ENCODE measurements around the gene GPS1.

The GPS1 gene

DNA sequence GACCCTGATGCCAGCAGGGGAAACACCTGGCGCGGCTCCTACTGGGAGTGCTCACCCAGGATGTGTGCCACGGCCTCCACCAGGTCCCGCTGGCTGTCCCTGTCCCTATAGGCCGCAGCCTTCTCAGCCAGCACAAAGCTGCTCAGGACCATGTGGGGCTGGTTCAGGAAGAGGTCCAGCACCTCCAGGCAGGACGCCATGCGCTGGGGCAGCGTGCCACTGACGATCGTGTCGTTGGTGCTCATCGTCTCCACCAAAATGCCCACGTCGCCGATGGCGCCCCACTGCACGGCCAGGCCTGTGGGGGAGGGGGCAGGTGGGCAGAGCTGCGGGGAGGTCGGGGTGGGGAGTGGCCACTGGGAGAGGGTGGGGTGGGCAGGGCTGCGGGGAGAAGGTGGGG lies 29.8 kb downstream of the GPS1 start:
- DNase-seq = no peak

DNA sequence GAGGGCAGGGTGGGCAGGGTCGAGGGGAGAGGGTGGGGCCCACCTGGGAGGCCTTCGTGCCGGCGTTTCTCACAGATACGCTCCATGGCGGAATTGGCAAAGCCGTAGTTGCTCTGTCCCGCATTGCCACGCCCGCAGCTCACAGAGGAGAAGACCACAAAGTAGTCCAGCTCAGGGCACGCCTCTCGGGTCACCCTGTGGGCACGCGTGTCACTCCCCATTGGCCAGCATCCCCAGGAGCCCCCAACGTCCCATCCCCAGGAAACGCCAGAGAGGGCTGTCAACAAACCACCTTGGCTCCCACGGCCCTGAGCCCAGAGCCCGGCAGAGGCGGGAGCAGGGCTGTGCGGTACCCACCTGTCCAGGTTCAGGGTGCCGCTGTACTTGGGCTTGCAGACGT lies 30.3 kb downstream of the GPS1 start:
- DNase-seq = no peak

DNA sequence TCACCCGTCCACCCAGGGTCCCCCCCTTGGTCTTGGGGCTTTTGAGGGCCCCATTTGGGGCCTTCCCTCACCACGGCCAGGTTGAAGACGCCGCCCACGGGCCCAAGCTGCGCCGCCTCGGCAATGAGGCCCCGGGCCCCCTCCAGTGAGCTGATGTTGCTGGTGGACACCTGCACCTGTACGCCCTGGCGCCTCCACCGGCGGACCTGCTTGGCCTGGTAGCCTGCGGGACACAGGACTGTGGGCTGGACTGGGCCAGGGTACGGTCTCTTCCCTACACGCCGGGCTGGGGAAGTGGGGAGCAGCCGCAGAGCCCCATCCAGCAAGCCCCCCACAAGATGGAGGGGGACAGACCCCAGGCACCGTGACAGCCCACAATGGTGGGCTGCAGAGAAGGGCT lies 30.8 kb downstream of the GPS1 start:
- no peak for DNase-seq

DNA sequence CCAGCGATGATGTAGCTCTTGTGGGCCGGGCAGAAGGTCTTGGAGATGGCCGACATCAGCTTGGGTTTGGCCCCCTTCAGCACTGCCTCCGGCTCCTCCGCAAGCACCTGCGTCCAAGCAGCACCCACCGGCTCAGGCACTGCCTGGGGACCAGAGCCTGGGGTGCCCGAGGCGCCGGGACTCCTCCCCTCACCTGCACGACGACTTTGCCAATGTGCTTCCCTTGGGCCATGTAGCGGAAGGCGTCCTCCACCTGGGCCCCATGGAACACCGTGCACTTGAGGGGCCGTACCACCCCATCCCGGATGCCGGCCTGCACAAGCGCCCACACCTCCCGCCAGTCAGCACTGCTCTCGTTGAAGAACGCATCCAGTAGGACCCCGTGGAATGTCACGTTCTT lies 31.3 kb downstream of the GPS1 start:
- DNase-seq = no peak

DNA sequence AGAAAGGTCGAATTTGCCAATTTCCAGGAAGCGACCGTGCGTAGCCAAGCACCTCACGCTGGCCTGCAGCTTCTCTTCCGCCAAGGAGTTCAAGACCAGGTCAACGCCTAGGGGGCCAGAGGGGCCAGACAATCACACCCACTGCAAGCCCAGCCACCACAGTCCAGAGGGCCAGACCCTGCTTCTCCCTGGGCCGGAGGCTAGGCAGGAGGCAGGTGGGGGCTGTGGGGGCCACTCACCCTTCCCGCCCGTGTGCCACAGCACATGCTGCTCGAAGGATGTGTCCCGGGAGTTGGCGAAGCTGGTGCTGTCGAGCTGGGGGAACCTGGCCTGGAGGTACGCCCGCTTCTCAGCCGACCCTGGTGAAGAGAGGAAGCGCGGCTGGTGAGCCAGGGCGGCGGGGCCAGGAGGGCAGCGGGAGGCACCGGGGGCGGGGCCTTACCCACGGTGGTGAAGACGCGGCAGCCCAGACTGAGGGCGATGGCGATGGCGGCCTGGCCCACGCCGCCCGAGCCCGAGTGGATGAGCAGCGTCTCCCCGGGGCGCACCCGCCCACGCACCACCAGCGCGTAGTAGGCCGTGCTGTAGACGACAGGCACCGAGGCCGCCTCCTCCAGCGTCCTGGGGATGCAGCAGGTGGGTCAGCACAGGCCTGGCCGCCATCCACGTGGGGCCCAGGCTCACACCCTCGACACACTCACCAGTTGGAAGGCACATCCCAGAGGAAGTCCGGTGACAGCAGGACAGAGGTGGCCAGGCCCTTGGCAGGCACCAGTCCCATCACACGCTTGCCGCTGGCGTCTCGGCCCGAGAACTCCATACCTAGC lies 32.0 kb downstream of the GPS1 start:
- DNase-seq = no peak

DNA sequence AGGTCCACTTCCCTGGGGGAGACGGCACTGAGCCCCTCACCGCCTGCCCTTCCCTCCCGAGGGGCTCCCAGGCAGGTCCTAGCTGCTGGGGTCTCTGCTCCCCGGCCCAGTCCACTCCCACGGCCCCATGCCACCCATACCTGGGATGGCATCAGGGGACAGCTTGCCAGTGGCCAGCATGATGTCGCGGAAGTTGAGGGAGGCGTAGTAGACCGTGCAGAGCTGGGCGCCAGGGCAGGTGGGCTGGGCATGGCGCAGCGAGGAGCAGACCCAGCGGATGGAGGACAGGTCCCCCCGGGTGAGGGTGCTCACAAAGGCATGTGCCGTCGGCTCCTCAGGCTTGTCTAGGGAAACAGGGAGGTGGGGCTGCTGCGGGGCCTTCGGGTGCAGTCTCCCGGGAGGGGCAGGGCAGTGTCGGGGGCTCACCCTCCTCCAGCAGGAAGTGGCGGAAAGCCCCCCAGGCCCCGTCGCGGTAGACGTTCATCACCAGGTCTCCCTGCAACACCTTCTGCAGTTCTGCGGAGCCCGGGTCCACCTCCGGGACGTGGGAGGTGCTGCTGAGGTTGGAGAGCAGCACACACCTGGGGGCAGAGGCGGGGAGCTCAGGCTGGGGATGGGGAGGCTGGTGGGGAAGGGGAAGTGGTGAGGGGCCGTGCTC lies 32.8 kb downstream of the GPS1 start:
- DNase-seq = no peak

DNA sequence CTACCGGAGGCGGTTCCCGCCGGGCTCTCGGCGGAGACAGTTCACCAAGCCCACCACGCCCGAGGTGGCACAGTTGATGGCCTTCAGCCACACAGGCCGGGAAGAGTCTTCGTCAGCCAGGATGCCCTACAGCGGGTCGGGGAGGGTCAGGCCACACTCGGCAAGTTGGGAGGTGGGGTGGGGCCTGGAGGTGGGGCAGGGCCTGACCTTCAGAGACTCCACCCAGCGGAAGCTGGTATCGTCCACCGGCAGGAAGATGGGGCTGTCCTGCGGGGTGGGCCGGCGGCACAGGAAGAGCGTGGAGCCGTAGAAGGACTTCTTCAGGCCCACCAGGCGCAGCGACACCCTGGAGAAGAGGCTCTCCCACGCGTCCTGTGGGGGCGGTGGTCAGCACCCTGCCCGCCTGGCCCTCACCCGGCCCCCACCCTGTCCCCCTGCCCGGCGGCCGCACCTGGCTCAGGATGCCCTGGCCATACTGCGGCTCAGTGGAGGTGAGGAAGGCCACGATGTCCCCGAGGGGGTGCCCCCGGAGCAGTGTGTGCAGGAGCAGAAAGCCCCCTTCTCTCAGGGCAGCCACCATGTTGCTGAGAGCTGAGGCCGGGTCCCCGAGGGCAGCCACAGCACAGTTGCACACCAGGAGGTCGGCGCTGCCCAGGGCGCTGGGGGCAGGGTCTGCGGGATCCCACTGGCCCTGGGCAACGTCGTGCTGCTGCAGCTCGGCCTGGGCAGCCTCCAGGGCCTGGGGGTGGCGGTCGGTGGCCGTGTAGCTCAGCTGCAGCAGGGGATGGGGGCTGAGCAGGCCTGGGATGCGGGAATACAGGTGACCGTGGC lies 33.5 kb downstream of the GPS1 start:
- no peak for DNase-seq

- no peak for DNase-seq
Observed at GRCh38 chr17:82085931-82086764, 34.5 kb downstream of the GPS1 start.

DNA sequence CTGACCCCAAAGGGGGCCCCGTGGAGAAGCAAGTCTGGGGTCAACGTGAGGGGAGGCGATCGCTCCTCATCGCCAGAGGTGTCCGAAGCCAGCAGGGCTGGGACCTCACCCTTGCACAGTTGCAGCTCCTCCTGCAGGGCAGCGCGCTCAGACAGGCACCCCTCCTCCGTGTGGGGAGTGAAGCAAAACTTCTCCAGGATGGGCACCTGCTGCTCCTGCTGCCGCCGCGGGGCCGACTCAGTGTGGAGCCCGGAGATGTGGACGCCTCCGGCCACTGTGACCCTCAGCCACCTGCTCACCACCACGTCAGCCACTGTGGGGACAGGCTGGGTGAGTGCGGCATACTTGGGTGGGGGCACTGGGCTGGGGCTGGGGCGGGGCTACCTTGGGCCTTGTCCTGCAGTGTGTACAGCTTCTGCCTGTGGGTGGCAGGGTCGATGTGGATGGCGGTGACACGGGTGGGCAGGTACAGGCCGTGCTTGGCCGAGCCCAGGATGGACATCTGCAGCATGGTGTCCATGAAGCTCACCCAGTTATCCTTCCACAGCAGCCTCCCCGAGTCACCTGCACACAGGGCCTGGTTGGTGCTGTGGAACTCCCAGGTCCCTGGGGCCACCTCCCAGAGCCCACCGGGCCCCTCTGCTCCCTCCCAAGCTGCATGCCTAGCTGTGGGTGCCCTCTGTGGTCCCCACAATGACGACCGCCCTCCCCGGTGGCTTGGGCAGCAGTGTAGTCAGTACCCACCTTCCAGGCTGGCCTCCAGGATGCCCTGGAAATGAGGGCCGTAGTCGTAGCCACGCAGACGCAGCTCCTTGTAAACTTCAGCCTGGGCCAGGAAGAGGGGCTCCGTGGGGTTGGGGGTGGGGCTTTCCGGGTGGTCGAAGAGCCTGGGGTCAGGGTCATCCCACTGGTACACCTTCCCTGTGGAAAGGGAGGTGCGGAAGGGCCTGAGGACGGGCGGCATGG lies 35.5 kb downstream of the GPS1 start:
- DNase-seq = no peak

GRCh38 chr17:82087961-82088837 lies 36.5 kb downstream of the GPS1 start:
- no peak for DNase-seq

GRCh38 chr17:82088838-82089722 lies 37.4 kb downstream of the GPS1 start:
- DNase-seq = no peak

- no peak for DNase-seq
Observed at GRCh38 chr17:82089723-82090548, 38.2 kb downstream of the GPS1 start.

GRCh38 chr17:82090549-82091263 lies 39.0 kb downstream of the GPS1 start:
- DNase-seq = no peak

GRCh38 chr17:82091264-82092066 lies 39.8 kb downstream of the GPS1 start:
- DNase-seq = no peak

DNA sequence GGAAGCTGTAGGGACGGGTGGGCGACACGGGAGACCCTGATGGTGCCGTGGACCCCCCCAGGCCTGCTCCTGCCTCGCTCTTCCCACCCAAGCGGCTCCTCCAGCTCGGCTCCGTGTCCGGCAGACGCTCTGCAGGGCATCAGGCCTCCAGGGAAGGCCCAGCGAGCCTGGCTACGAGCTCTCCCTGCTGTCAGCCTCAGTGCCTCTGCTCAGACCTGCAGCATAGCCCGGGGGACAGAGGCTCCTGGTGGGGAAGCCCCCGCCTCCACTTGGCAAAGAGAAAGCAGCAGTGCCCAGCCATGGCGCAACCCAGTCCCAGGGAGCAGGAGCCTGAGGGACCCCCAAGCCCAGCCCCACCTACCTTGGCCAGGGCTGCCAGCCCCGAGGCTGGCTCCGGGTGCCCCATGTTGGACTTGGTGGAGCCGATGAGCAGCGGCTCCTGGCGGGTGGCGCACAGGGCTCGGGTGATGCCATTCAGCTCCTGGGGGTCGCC lies 40.4 kb downstream of the GPS1 start:
- no peak for DNase-seq

GRCh38 chr17:82092628-82092994 lies 40.9 kb downstream of the GPS1 start:
- DNase-seq = no peak

Data from fibroblast of upper back skin (primary cell).